Uterus (tissue), 2 donors: Measurements from ENCODE around the gene GIN1.

Experiments
- CTCF ChIP-seq, 4 experiments: fragments of 200-600 bp in 2 of 4; fragments of 450-650 bp in 2 of 4; sonication (generic) in 2 of 4; IDR thresholded peaks; one replicate each; pipeline ENCODE4 v1.5.1; 2016 to 2019; ENCODE audit warnings: antibody characterized with exemption in 4 of 4, mild to moderate bottlenecking in 2 of 4, moderate library complexity in 1 of 4
- POLR2A ChIP-seq, 2 donors: fragments of 450-650 bp; IDR thresholded peaks; one replicate each; pipeline ENCODE4 v1.6.1; 2016; ENCODE audit warnings: antibody characterized with exemption in 2 of 2, mild to moderate bottlenecking in 1 of 2, moderate library complexity in 1 of 2

- TF ChIP-seq CTCF (IDR thresholded peaks at IDR 0.05) (no peak), POLR2A (IDR thresholded peaks at IDR 0.05) (no peak)
Measured at GRCh38 chr5:103060424-103060954, 59.4 kb downstream of the GIN1 start.
